HG03354 (cell line): ENCODE data around the gene RBL2.
"Not testable (repeated sequence)": the region's sequence is repeated elsewhere in the genome, so short reads cannot be mapped to it uniquely, and the experiment has no call there.

Experiments
- ATAC-seq: cut with Tn5 transposase; IDR thresholded peaks from one replicate; pipeline ENCODE4 v1.9.1; 2021; ENCODE audit warnings: mild to moderate bottlenecking; ENCODE audit not compliant: unreplicated experiment, poor library complexity, severe bottlenecking

The RBL2 gene

GRCh38 chr16:53530046-53530445, 95.8 kb downstream of the RBL2 start:
- ATAC-seq = no peak

- ATAC-seq = no peak
Observed at GRCh38 chr16:53530741-53531140, 96.5 kb downstream of the RBL2 start.

- no peak for ATAC-seq
Observed at GRCh38 chr16:53534206-53534605, 99.9 kb downstream of the RBL2 start.

- no peak for ATAC-seq
Observed at GRCh38 chr16:53537626-53538025, 103.4 kb downstream of the RBL2 start.

- ATAC-seq = not testable (repeated sequence)
Observed at GRCh38 chr16:53539346-53539745, 105.1 kb downstream of the RBL2 start.

- not testable (repeated sequence) for ATAC-seq
Observed at GRCh38 chr16:53539759-53540718, 105.8 kb downstream of the RBL2 start.
